Measurements from ENCODE around the gene EPX. TPM values are rescaled to one million over a fixed set of nuclear protein-coding genes. Genes with fewer than 3 reads are reported as not detected.

The EPX gene
- total and polyA plus RNA-seq, 3 donors from 2014 or later, result not detected

DNA sequence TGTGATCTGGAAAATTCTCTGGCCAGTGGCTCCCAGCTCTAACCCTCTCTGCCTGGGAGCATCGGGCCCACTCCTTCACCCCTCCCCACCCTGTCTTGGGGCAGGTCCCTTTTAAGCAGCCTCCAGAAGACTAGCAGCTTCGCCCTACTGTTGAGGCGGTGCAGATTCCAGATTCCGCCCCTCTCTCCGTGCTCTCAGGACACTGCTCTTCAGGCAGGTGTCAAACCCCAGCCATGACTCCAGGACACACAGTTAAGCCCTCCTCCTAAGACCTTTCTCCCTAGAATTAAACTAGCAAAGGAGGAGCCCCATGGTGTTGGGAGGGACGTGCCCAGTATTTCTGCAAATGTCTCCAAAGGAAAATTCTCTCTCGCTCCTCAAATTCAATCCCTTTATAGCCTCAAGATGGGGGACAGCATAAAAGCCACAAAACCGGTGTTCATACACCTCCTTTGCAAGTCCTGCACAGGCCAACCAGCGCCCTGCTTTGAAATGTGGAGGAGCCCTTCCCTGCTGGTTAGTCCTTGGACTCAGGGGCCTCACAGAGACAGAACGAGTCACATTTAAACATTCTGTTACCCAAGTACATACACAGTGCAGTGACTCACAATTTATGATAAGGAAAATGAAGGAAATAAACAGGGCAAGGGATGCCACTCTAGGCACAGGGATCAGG is 53.0 kb downstream of the EPX start:
- intact Hi-C loops (cut with DNase I; ENCODE audit: low total_unique reads), result no loop called here
- WGBS, 2 donors, result 59 to 79% methylated on average over 10 of the region's 10 CpGs

DNA sequence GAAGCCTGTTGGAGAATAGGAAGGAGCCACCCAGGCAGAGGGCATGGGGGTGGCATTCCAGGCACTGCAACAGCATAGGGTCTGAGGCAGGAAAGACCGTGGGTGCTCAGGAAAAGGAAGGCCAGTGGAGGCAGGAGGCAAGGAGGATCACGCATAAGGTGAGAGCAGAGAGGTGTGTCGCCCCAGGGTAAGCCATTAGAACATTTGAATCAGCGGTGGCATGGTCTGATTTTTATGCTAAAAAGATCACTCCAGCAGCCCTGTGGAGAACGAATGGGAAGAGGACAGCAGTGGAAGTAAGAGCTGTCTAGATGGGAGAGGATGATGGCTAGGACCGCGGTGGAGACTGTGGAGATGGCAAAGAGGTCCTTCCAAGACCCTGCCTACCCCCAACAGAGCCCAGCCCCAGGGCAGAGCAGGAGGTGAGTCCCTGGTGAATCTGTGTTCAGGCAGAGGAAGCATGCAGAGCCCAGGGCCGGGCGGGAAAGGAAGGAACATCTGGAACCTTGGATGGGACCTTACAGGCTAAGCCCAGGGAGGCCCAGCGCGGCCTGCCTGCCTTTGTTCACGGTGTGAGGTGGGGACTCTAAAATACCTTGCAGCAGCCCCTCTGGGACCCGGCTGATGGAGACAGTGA is 53.7 kb downstream of the EPX start:
- H3K27me3 ChIP-seq, result no peaks in the 10 kb centered on the region
- no peak for DNase-seq

More for the DNA sequence above, 53.0 kb downstream of the EPX start:
- no peaks in the 10 kb centered on the region for H3K4me1 ChIP-seq
- H3K36me3 ChIP-seq (ENCODE audit: low read depth, missing control alignments), result no peaks in the 10 kb centered on the region
- H3K4me3 ChIP-seq, result no peak overlapping the region
- no peak for DNase-seq
- no peak for TF ChIP-seq POLR2A (IDR thresholded peaks at IDR 0.05)
- TF ChIP-seq, protein P1, sequence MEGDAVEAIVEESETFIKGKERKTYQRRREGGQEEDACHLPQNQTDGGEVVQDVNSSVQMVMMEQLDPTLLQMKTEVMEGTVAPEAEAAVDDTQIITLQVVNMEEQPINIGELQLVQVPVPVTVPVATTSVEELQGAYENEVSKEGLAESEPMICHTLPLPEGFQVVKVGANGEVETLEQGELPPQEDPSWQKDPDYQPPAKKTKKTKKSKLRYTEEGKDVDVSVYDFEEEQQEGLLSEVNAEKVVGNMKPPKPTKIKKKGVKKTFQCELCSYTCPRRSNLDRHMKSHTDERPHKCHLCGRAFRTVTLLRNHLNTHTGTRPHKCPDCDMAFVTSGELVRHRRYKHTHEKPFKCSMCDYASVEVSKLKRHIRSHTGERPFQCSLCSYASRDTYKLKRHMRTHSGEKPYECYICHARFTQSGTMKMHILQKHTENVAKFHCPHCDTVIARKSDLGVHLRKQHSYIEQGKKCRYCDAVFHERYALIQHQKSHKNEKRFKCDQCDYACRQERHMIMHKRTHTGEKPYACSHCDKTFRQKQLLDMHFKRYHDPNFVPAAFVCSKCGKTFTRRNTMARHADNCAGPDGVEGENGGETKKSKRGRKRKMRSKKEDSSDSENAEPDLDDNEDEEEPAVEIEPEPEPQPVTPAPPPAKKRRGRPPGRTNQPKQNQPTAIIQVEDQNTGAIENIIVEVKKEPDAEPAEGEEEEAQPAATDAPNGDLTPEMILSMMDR (IDR thresholded peaks at IDR 0.05), result no peak
- H3K27ac ChIP-seq, result no peak overlapping the region
- no peaks in the 10 kb centered on the region for H3K27me3 ChIP-seq
- no peaks in the 10 kb centered on the region for H3K9me3 ChIP-seq

DNA sequence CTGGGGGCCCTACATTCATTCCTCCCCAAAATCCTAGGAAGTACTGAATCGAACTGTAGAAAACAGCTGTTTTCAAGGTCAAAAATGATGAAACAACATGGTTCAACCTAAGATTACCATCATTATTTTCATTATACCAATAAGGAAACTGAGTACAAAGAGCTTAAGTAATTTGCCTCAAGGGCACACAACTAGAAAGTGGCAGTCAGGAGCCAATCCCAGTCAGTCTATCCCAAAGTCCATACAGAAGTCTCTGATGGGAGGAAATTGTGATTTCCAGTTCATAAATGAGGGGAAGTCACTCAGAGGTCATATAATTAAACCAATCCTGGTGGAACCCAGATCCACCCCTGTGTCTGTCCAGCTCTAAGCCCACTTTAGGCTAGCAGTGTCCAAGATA is 54.3 kb downstream of the EPX start:
- Histone ChIP-seq H3K27ac (no peak overlapping the region), H3K9me3 (no peaks in the 10 kb centered on the region), H3K27me3 (no peaks in the 10 kb centered on the region), H3K4me3 (no peak overlapping the region), H3K36me3 (ENCODE audit: low read depth, missing control alignments) (no peaks in the 10 kb centered on the region), H3K4me1 (no peaks in the 10 kb centered on the region)
- no peak for DNase-seq
- 22 to 50% methylated on average over 1 of the region's 1 CpG for WGBS, 2 donors
- TF ChIP-seq, protein P1 (IDR thresholded peaks at IDR 0.05), result no peak
- no peak for TF ChIP-seq POLR2A (IDR thresholded peaks at IDR 0.05)
- intact Hi-C loops (cut with DNase I; ENCODE audit: low total_unique reads), result no loop called here

More for the DNA sequence above, 53.7 kb downstream of the EPX start:
- 80 to 88% methylated on average over 12 to 13 of the region's 13 CpGs for WGBS, 2 donors
- no peaks in the 10 kb centered on the region for H3K9me3 ChIP-seq
- no peaks in the 10 kb centered on the region for H3K36me3 ChIP-seq (ENCODE audit: low read depth, missing control alignments)
- H3K4me1 ChIP-seq, result no peaks in the 10 kb centered on the region
- intact Hi-C loops (cut with DNase I; ENCODE audit: low total_unique reads), result no loop called here
- TF ChIP-seq POLR2A (IDR thresholded peaks at IDR 0.05), result no peak
- TF ChIP-seq, protein P1 (IDR thresholded peaks at IDR 0.05), result no peak
- no peak overlapping the region for H3K4me3 ChIP-seq
- no peak overlapping the region for H3K27ac ChIP-seq

DNA sequence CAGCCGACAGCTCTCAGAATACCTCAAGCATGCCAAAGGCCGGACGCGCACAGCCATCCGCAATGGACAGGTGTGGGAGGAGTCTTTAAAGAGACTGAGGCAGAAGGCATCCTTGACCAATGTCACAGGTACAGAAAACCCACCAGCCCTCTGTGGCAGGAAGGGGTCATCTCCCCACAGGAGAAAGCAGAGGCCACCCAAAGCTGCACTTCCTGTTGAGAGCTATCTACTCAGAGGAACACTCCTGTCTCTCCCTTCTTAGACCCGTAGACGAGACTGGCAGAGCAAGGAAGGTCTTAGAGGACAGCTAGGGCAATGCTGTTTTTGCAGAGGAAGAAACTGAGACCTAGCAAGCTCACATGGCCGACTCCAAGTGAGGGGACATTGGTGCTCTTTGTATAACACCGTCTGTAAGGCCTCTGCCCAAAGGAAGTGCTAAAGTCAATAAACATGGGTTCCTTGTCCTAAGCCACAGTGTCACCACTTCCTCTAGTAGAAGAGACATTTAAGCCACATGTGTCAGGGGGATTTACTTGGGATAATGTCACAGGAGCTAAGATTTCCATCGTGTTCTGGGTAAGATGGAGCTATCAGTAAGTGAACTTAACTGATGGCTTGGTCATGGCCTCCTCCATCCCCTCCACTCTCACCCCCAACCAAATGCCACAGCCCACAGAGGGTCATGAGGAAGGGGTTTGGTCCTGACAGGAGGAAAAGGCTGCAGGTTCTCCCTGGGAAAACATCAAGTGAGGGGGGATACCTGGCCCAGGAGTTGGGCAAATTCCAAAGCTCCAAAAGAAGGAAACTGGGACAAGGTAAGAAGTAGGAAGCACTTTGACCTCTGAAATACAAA is 55.2 kb downstream of the EPX start:
- Histone ChIP-seq H3K27me3 (no peaks in the 10 kb centered on the region), H3K27ac (no peak overlapping the region), H3K4me1 (no peaks in the 10 kb centered on the region), H3K4me3 (no peak overlapping the region), H3K9me3 (no peaks in the 10 kb centered on the region), H3K36me3 (ENCODE audit: low read depth, missing control alignments) (no peaks in the 10 kb centered on the region)
- TF ChIP-seq POLR2A (IDR thresholded peaks at IDR 0.05), result no peak
- TF ChIP-seq, protein P1 (IDR thresholded peaks at IDR 0.05), result no peak
- WGBS, 2 donors, result 82 to 87% methylated on average over 10 of the region's 10 CpGs
- intact Hi-C loops (cut with DNase I; ENCODE audit: low total_unique reads), result no loop called here
- DNase-seq, result no peak
